Heart left ventricle (tissue), 13 donors: ENCODE results near the gene NDUFAF2.

Experiments
- POLR2A ChIP-seq, 2 donors: fragments of 450-650 bp; IDR thresholded peaks; one replicate each; pipeline ENCODE4 v1.6.1; 2017; ENCODE audit warnings: antibody characterized with exemption in 2 of 2, mild to moderate bottlenecking in 2 of 2, moderate library complexity in 2 of 2
- TF ChIP-seq, protein P1 (sequence below), 12 donors: fragments of 200-600 bp; sonication (generic) in 4 of 12; IDR thresholded peaks; one replicate each; pipeline versions ENCODE4 v1.5.0 to v1.8.0; 2018 to 2022; ENCODE audit warnings: antibody characterized with exemption in 12 of 12, mild to moderate bottlenecking in 5 of 12
- donor health status: ischemic (EF 13 %, LVEDD 7.1; RV severe dilation, severe dysfunction).
- donor health status: DM: no; HTN: yes; CAD: no.
- donor health status: DM: no; HTN: no; CAD: no.
- donor health status: ischemic (EF 25% LVEDD 6.9; RV normal size, moderate dysfunction).
- donor health status: ischemic (EF 25% LVEDD 5.7; RV mildly dilated, moderate dysfunction).
- donor health status: ischemic (EF 35%, LVEDD 5.7; RV mildly dilated, moderate dysfunction).
- donor health status: nonischemic (EF 11% LVEDD 7.7; RV severe dilation, severe dysfunction).
- donor health status: DM: yes; HTN: yes; CAD: no.
- donor health status: PGD.
- donor health status: ischemic (EF 29% LVEDD 5.4; RV normal size, mild dysfunction).
- donor health status: nonischemic (EF 23%, LVEDD 6.1; RV moderate dilation, normal function).

- TF ChIP-seq, protein P1, sequence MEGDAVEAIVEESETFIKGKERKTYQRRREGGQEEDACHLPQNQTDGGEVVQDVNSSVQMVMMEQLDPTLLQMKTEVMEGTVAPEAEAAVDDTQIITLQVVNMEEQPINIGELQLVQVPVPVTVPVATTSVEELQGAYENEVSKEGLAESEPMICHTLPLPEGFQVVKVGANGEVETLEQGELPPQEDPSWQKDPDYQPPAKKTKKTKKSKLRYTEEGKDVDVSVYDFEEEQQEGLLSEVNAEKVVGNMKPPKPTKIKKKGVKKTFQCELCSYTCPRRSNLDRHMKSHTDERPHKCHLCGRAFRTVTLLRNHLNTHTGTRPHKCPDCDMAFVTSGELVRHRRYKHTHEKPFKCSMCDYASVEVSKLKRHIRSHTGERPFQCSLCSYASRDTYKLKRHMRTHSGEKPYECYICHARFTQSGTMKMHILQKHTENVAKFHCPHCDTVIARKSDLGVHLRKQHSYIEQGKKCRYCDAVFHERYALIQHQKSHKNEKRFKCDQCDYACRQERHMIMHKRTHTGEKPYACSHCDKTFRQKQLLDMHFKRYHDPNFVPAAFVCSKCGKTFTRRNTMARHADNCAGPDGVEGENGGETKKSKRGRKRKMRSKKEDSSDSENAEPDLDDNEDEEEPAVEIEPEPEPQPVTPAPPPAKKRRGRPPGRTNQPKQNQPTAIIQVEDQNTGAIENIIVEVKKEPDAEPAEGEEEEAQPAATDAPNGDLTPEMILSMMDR (IDR thresholded peaks at IDR 0.05) = no peak
- TF ChIP-seq POLR2A (IDR thresholded peaks at IDR 0.05) = no peak
Observed at GRCh38 chr5:60955239-60955638, 10.2 kb downstream of the NDUFAF2 start.
